HepG2 (cell line): Measurements from ENCODE around the gene STARD10. TPM values are rescaled to one million over a fixed set of nuclear protein-coding genes. Genes with fewer than 3 reads are reported as not detected.

Source experiments
- EHMT2 ChIP-seq: fragments of 200-600 bp; sonication (generic); IDR thresholded peaks from 2 replicates; pipeline ENCODE4 v1.7.0; 2017; ENCODE audit warnings: antibody characterized with exemption, low read depth, low read length, borderline replicate concordance
- MAFF ChIP-seq: IDR thresholded peaks from 2 replicates; pipeline ENCODE4 v1.6.1; 2011; ENCODE audit warnings: low read depth, low read length, improper control_type of control experiment
- MAFK ChIP-seq, 2 experiments: IDR thresholded peaks in 1 of 2; conservative IDR thresholded peaks in 1 of 2; 2 replicates each; pipeline ENCODE4 v1.6.1; 2011; ENCODE audit warnings: improper control_type of control experiment in 2 of 2, low read length in 2 of 2
- POGZ ChIP-seq: sonication (generic); formaldehyde crosslinking; IDR thresholded peaks from 2 replicates; pipeline ENCODE4 v1.4.0; 2020; ENCODE audit warnings: mild to moderate bottlenecking, missing genetic modification reagents
- POLR2A ChIP-seq, 2 experiments: IDR thresholded peaks; 2 replicates each; pipeline ENCODE4 v1.6.1; 2011; ENCODE audit warnings: low read depth in 2 of 2, low read length in 2 of 2, mild to moderate bottlenecking in 1 of 2, moderate library complexity in 1 of 2; ENCODE audit not compliant: insufficient read depth in 1 of 2
- RORA ChIP-seq: sonication (generic); formaldehyde crosslinking; IDR thresholded peaks from 2 replicates; pipeline ENCODE4 v1.5.0; 2020; ENCODE audit warnings: mild to moderate bottlenecking, missing genetic modification reagents, moderate library complexity
- RXRA ChIP-seq: sonication (generic); formaldehyde crosslinking; IDR thresholded peaks from 2 replicates; pipeline ENCODE4 v1.5.1; 2020; ENCODE audit warnings: missing genetic modification reagents
- TAF1 ChIP-seq: sonication (generic); formaldehyde crosslinking; IDR thresholded peaks from 2 replicates; pipeline ENCODE4 v1.4.0; 2020; ENCODE audit warnings: missing genetic modification reagents
- YY1 ChIP-seq: IDR thresholded peaks from 2 replicates; pipeline ENCODE4 v1.6.1; 2011; ENCODE audit warnings: low read length, low read depth, moderate library complexity, mild to moderate bottlenecking; ENCODE audit not compliant: insufficient read depth, insufficient replicate concordance
- ZFP41 ChIP-seq: sonication (generic); formaldehyde crosslinking; IDR thresholded peaks from 2 replicates; pipeline ENCODE4 v1.4.0; 2020; ENCODE audit warnings: mild to moderate bottlenecking, missing genetic modification reagents, borderline replicate concordance
- ZNF350 ChIP-seq: sonication (generic); formaldehyde crosslinking; IDR thresholded peaks from 2 replicates; pipeline ENCODE4 v1.4.0; 2020; ENCODE audit warnings: mild to moderate bottlenecking, low read depth, missing genetic modification reagents, borderline replicate concordance
- ZNF501 ChIP-seq: sonication (generic); formaldehyde crosslinking; IDR thresholded peaks from 2 replicates; pipeline ENCODE4 v1.5.1; 2020; ENCODE audit warnings: mild to moderate bottlenecking, moderate library complexity, missing genetic modification reagents
- ZNF564 ChIP-seq: sonication (generic); formaldehyde crosslinking; IDR thresholded peaks from 2 replicates; pipeline ENCODE4 v1.8.1; 2023; ENCODE audit warnings: mild to moderate bottlenecking, missing genetic modification reagents
- ZNF703 ChIP-seq: sonication (generic); formaldehyde crosslinking; IDR thresholded peaks from 2 replicates; pipeline ENCODE4 v1.5.1; 2020; ENCODE audit warnings: missing genetic modification reagents, mild to moderate bottlenecking, moderate library complexity, borderline replicate concordance
- ZNF75D ChIP-seq: sonication (generic); formaldehyde crosslinking; IDR thresholded peaks from 2 replicates; pipeline ENCODE4 v1.8.1; 2023; ENCODE audit warnings: missing genetic modification reagents, mild to moderate bottlenecking, borderline replicate concordance
- polyA plus RNA-seq, 8 experiments: library from polyadenylated mRNA; depleted of rRNA in 3 of 8; stranded (reverse) in 7 of 8; unstranded in 1 of 8; fragments of >200 nt; fragmentation: Illumina TruSeq in 4 of 8; extraction: Trizol in 4 of 8; gene quantifications; 2 replicates each; pipeline versions ENCODE4 v1.2.1 to v1.2.3, GENCODE V29; 2011 to 2016; ENCODE audit warnings: low read depth in 4 of 8, missing spikeins in 1 of 8, mixed read lengths in 1 of 8; ENCODE audit not compliant: insufficient read depth in 1 of 8
- total RNA-seq, 5 experiments: library from RNA; depleted of rRNA; stranded (reverse); fragments of >200 nt; fragmentation: Illumina TruSeq; extraction: Trizol; gene quantifications; 2 replicates each; pipeline ENCODE4 v1.2.3, GENCODE V29; 2016; ENCODE audit warnings: low read depth in 1 of 5
- TF ChIP-seq, protein P1 (sequence below): conservative IDR thresholded peaks from 2 replicates; pipeline ENCODE4 v1.6.1; 2018; ENCODE audit warnings: missing genetic modification reagents
- TF ChIP-seq, protein P2 (sequence below): sonication (generic); formaldehyde crosslinking; conservative IDR thresholded peaks from 2 replicates; pipeline ENCODE4 v1.5.0; 2020; ENCODE audit warnings: missing genetic modification reagents
- TF ChIP-seq, protein P3 (sequence below): sonication (generic); formaldehyde crosslinking; IDR thresholded peaks from 2 replicates; pipeline ENCODE4 v1.5.0; 2020; ENCODE audit warnings: mild to moderate bottlenecking, missing genetic modification reagents, borderline replicate concordance
- TF ChIP-seq, protein P4 (sequence below): sonication (generic); formaldehyde crosslinking; IDR thresholded peaks from 2 replicates; pipeline ENCODE4 v1.5.1; 2020; ENCODE audit warnings: mild to moderate bottlenecking, missing genetic modification reagents, moderate library complexity
- TF ChIP-seq, protein P5 (sequence below): sonication (generic); formaldehyde crosslinking; IDR thresholded peaks from 2 replicates; pipeline ENCODE4 v1.4.0; 2020; ENCODE audit warnings: mild to moderate bottlenecking, missing genetic modification reagents

The STARD10 gene
- total and polyA plus RNA-seq, 2 of the 13 experiments (the other 11 are each of a cell fraction or from before 2014, with no cell fraction given): 260 to 341 TPM

DNA sequence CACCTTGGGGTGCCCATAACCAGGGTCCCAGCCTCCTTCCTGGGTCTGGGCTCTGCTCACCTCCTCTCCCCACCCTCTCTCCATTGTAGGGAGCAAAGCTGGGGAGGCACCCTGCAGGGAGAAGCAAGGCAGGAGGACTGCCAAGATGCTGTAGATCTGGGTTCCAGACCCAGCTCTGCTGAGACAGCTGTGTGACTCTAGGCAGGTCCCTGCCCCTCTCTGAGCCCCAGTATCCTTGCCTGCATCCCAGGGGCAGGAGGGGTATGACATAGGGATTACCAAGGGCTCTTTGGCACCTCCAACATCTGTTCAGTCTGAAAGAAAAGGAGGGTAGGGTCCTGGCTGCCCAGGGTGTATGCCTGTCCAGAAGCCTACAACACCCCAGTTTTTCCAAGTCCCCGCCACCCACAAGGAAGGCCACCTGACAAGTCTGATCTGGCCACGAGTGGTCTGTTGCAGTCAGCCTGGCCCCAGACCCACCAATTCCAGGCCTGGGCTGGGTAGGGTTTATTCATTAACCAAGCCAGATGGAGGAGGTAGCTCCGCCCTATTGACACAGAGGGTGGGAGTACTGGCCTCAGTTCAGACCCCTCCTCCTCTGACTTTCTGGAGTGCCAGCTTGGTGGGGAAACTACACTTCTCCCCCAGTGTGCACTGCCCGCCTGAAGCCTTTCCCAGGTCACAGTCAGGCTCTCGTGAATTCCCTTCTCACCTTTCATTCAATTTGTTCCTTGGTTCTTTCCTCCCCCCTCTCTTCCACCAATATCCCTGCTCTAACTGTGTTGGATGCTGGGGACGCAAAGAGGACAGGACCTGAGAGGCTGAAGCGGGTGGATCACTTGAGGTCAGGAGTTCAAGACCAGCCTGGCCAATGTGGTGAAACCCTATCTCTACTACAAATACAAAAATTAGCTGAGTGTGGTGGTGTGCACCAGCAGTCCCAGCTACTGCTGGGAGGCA is 15.0 kb downstream of the STARD10 start (continued):
- TF ChIP-seq, protein P1, sequence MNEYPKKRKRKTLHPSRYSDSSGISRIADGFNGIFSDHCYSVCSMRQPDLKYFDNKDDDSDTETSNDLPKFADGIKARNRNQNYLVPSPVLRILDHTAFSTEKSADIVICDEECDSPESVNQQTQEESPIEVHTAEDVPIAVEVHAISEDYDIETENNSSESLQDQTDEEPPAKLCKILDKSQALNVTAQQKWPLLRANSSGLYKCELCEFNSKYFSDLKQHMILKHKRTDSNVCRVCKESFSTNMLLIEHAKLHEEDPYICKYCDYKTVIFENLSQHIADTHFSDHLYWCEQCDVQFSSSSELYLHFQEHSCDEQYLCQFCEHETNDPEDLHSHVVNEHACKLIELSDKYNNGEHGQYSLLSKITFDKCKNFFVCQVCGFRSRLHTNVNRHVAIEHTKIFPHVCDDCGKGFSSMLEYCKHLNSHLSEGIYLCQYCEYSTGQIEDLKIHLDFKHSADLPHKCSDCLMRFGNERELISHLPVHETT (CRISPR knock-in tag): no peak
- no peak for TF ChIP-seq MAFK (conservative IDR thresholded peaks at IDR 0.05 in 1 of 2, IDR thresholded peaks at IDR 0.05 in 1 of 2; ENCODE audit: low read length in 2 of 2)
- TF ChIP-seq TAF1: no peak; the same call in 1 of the 2 replicates
- no peak for TF ChIP-seq ZNF75D (CRISPR knock-in tag)
- TF ChIP-seq, protein P2, sequence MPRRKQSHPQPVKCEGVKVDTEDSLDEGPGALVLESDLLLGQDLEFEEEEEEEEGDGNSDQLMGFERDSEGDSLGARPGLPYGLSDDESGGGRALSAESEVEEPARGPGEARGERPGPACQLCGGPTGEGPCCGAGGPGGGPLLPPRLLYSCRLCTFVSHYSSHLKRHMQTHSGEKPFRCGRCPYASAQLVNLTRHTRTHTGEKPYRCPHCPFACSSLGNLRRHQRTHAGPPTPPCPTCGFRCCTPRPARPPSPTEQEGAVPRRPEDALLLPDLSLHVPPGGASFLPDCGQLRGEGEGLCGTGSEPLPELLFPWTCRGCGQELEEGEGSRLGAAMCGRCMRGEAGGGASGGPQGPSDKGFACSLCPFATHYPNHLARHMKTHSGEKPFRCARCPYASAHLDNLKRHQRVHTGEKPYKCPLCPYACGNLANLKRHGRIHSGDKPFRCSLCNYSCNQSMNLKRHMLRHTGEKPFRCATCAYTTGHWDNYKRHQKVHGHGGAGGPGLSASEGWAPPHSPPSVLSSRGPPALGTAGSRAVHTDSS: no peak
- no peak for TF ChIP-seq RORA (CRISPR knock-in tag)
- TF ChIP-seq POGZ (CRISPR knock-in tag): peak; percentile 54; the same call in 1 of the 2 replicates
- TF ChIP-seq, protein P3, sequence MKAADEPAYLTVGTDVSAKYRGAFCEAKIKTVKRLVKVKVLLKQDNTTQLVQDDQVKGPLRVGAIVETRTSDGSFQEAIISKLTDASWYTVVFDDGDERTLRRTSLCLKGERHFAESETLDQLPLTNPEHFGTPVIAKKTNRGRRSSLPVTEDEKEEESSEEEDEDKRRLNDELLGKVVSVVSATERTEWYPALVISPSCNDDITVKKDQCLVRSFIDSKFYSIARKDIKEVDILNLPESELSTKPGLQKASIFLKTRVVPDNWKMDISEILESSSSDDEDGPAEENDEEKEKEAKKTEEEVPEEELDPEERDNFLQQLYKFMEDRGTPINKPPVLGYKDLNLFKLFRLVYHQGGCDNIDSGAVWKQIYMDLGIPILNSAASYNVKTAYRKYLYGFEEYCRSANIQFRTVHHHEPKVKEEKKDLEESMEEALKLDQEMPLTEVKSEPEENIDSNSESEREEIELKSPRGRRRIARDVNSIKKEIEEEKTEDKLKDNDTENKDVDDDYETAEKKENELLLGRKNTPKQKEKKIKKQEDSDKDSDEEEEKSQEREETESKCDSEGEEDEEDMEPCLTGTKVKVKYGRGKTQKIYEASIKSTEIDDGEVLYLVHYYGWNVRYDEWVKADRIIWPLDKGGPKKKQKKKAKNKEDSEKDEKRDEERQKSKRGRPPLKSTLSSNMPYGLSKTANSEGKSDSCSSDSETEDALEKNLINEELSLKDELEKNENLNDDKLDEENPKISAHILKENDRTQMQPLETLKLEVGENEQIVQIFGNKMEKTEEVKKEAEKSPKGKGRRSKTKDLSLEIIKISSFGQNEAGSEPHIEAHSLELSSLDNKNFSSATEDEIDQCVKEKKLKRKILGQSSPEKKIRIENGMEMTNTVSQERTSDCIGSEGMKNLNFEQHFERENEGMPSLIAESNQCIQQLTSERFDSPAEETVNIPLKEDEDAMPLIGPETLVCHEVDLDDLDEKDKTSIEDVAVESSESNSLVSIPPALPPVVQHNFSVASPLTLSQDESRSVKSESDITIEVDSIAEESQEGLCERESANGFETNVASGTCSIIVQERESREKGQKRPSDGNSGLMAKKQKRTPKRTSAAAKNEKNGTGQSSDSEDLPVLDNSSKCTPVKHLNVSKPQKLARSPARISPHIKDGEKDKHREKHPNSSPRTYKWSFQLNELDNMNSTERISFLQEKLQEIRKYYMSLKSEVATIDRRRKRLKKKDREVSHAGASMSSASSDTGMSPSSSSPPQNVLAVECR (CRISPR knock-in tag): peak; percentile 46; the same call in 1 of the 2 replicates
- no peak for TF ChIP-seq ZNF501
- TF ChIP-seq, protein P4, sequence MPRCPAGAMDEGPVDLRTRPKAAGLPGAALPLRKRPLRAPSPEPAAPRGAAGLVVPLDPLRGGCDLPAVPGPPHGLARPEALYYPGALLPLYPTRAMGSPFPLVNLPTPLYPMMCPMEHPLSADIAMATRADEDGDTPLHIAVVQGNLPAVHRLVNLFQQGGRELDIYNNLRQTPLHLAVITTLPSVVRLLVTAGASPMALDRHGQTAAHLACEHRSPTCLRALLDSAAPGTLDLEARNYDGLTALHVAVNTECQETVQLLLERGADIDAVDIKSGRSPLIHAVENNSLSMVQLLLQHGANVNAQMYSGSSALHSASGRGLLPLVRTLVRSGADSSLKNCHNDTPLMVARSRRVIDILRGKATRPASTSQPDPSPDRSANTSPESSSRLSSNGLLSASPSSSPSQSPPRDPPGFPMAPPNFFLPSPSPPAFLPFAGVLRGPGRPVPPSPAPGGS: no peak
- no peak for TF ChIP-seq MAFF
- TF ChIP-seq EHMT2: no peak
- no peak for TF ChIP-seq ZNF703 (CRISPR knock-in tag)
- no peak; the same call in 1 of the 2 replicates for TF ChIP-seq ZNF350
- TF ChIP-seq, protein P5, sequence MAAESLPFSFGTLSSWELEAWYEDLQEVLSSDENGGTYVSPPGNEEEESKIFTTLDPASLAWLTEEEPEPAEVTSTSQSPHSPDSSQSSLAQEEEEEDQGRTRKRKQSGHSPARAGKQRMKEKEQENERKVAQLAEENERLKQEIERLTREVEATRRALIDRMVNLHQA (CRISPR knock-in tag): no peak
- TF ChIP-seq ZFP41 (CRISPR knock-in tag): no peak
- peak in 1 of 2 experiments; percentile 43; a peak in 1 of 4 replicates for TF ChIP-seq POLR2A (IDR thresholded peaks at IDR 0.05; ENCODE audit: insufficient read depth in 1 of 2, low read depth in 2 of 2, low read length in 2 of 2)
- no peak for TF ChIP-seq ZNF564 (CRISPR knock-in tag)
- TF ChIP-seq RXRA (CRISPR knock-in tag): peak; percentile 68; the same call in 1 of the 2 replicates
- no peak for TF ChIP-seq YY1
